OCI-M2 (cell line): ENCODE data around the gene ZFP36L2.

Experiments
- DNase-seq: peaks from one replicate; lab custom pipeline; 2025; ENCODE audit not compliant: unreplicated experiment; lab: John Stamatoyannopoulos, UW

The ZFP36L2 gene

GRCh38 chr2:43224571-43225092, 1.8 kb downstream of the ZFP36L2 start:
- no peak for DNase-seq

GRCh38 chr2:43224131-43224570, 2.3 kb downstream of the ZFP36L2 start:
- no peak for DNase-seq

- DNase-seq, result no peak
These were observed 2.8 kb downstream of the ZFP36L2 start for GRCh38 chr2:43223521-43224001.

GRCh38 chr2:43222475-43223309, 3.7 kb downstream of the ZFP36L2 start:
- DNase-seq, result no peak

- peak; percentile 60 for DNase-seq
These were observed 4.5 kb downstream of the ZFP36L2 start for GRCh38 chr2:43221763-43222474.

- DNase-seq, result no peak
These were observed 5.2 kb downstream of the ZFP36L2 start for GRCh38 chr2:43221124-43221762.

- DNase-seq, result no peak
These were observed 5.7 kb downstream of the ZFP36L2 start for GRCh38 chr2:43220760-43221123.

GRCh38 chr2:43220229-43220751, 6.1 kb downstream of the ZFP36L2 start:
- no peak for DNase-seq

GRCh38 chr2:43219383-43220228, 6.8 kb downstream of the ZFP36L2 start:
- DNase-seq, result peak; percentile 19

GRCh38 chr2:43218702-43219382, 7.6 kb downstream of the ZFP36L2 start:
- no peak for DNase-seq

GRCh38 chr2:43218155-43218701, 8.2 kb downstream of the ZFP36L2 start:
- no peak for DNase-seq

GRCh38 chr2:43217228-43218154, 8.9 kb downstream of the ZFP36L2 start:
- DNase-seq, result no peak

- DNase-seq, result no peak
These were observed 9.8 kb downstream of the ZFP36L2 start for GRCh38 chr2:43216629-43217028.

- no peak for DNase-seq
These were observed 10.6 kb downstream of the ZFP36L2 start for GRCh38 chr2:43215673-43216255.

GRCh38 chr2:43214253-43214652, 12.2 kb downstream of the ZFP36L2 start:
- no peak for DNase-seq

GRCh38 chr2:43212931-43213330, 13.5 kb downstream of the ZFP36L2 start:
- no peak for DNase-seq

GRCh38 chr2:43212216-43212835, 14.1 kb downstream of the ZFP36L2 start:
- DNase-seq, result no peak
